GM12878 (cell line): ENCODE measurements around the gene CLIC3. TPM values are rescaled to one million over a fixed set of nuclear protein-coding genes. Genes with fewer than 3 reads are reported as not detected.

Experiments used
- ATAC-seq: fragments of 200-7000 bp; cut with Tn5 transposase; 3 replicates; pipeline ENCODE4 v1.9.1; 2020; ENCODE audit warnings: mild to moderate bottlenecking, moderate library complexity
- BruUV-seq: library from RNA; stranded (reverse); fragments of 400-500 nt; replicated peaks from 2 replicates; lab custom pipeline; 2021; lab: Mats Ljungman, UMichigan
- CTCF ChIA-PET: fragments of 300-600 bp; sonication (Branson Sonifier 250); formaldehyde crosslinking; extraction: SDS; loops from one replicate; lab custom pipeline; 2021; ENCODE audit warnings: inconsistent platforms; lab: Yijun Ruan, JAX
- POLR2A ChIA-PET: fragments of 350-600 bp; formaldehyde crosslinking; extraction: SDS; loops from one replicate; lab custom pipeline; 2021; ENCODE audit warnings: inconsistent platforms; lab: Charles Lee
- RAD21 ChIA-PET: fragments of 300-600 bp; sonication (Branson Sonifier 250); formaldehyde crosslinking; loops from one replicate; lab custom pipeline; 2023; ENCODE audit warnings: antibody characterized with exemption; ENCODE audit not compliant: unreplicated experiment; lab: Charles Lee
- SMC1A ChIA-PET: fragments of 300-600 bp; sonication (Branson Sonifier 250); formaldehyde crosslinking; loops from one replicate; lab custom pipeline; 2023; ENCODE audit not compliant: unreplicated experiment, uncharacterized antibody; lab: Charles Lee
- DNase-seq: peaks from one replicate; pipeline ENCODE4 v3.0.0-alpha.2; 2011; ENCODE audit warnings: low read depth, low spot score
- FAIRE-seq: peaks from 3 replicates; lab custom pipeline; 2011; peaks lifted over from hg19 to GRCh38; lab: Jason Lieb, UNC
- H2AFZ ChIP-seq: 2 replicates; pipeline ENCODE4 v1.6.0; 2011; ENCODE audit warnings: low read depth, low read length, control low read depth; ENCODE audit not compliant: control insufficient read depth
- H3K27ac ChIP-seq: 2 replicates; pipeline ENCODE4 v1.5.1; 2011; ENCODE audit warnings: control low read depth; ENCODE audit not compliant: control insufficient read depth, insufficient read depth
- H3K27me3 ChIP-seq, 2 experiments: replicated peaks in 1 of 2; 2 replicates each; pipeline versions ENCODE4 v1.6.0 to v1.6.1; 2011; ENCODE audit warnings: low read length in 1 of 2; ENCODE audit not compliant: control insufficient read depth in 2 of 2, insufficient read depth in 2 of 2
- H3K36me3 ChIP-seq, 2 experiments: 2 replicates each; pipeline ENCODE4 v1.5.1; 2011; ENCODE audit warnings: low read length in 1 of 2; ENCODE audit not compliant: control insufficient read depth in 2 of 2, insufficient read depth in 2 of 2
- H3K4me1 ChIP-seq: 2 replicates; pipeline ENCODE4 v1.6.1; 2011; ENCODE audit warnings: mild to moderate bottlenecking, low read length, moderate library complexity, mixed read lengths; ENCODE audit not compliant: control insufficient read depth, insufficient read depth
- H3K4me2 ChIP-seq: 2 replicates; pipeline ENCODE4 v1.6.0; 2011; ENCODE audit warnings: control low read depth; ENCODE audit not compliant: control insufficient read depth, insufficient read depth
- H3K4me3 ChIP-seq: fragments of 200-600 bp; sonication (generic); 2 replicates; pipeline ENCODE4 v1.5.1; 2016
- H3K79me2 ChIP-seq: 2 replicates; pipeline ENCODE4 v1.6.0; 2011; ENCODE audit warnings: low read length; ENCODE audit not compliant: control insufficient read depth, insufficient read depth
- H3K9ac ChIP-seq: 2 replicates; pipeline ENCODE4 v1.8.0; 2011; ENCODE audit warnings: low read length, control low read depth, mixed read lengths; ENCODE audit not compliant: control insufficient read depth, insufficient read depth
- H3K9me3 ChIP-seq: replicated peaks from 3 replicates; pipeline ENCODE4 v1.5.1; 2011; ENCODE audit warnings: mild to moderate bottlenecking, low read length; ENCODE audit not compliant: control insufficient read depth, insufficient read depth
- H4K20me1 ChIP-seq: 2 replicates; pipeline ENCODE4 v1.6.0; 2011; ENCODE audit not compliant: control insufficient read depth, insufficient read depth
- BMI1 ChIP-seq: fragments of 450-650 bp; IDR thresholded peaks from 2 replicates; pipeline ENCODE4 v1.6.1; 2016; ENCODE audit warnings: mild to moderate bottlenecking, moderate library complexity, borderline replicate concordance
- HSF1 ChIP-seq: fragments of 150-350 bp; IDR thresholded peaks from 2 replicates; pipeline ENCODE4 v1.6.1; 2014; ENCODE audit warnings: mild to moderate bottlenecking, low read depth, low read length
- TBL1XR1 ChIP-seq: IDR thresholded peaks from 2 replicates; pipeline ENCODE4 v1.6.1; 2012; ENCODE audit warnings: low read depth, low read length, improper control_type of control experiment
- ZNF384 ChIP-seq: IDR thresholded peaks from 2 replicates; pipeline ENCODE4 v1.6.1; 2012; ENCODE audit warnings: low read depth, mild to moderate bottlenecking, low read length, improper control_type of control experiment, borderline replicate concordance
- WGBS: methylation state at CpG from one replicate; pipeline ENCODE4 v1.1.6; 2016; ENCODE audit warnings: low lambda C conversion rate; ENCODE audit not compliant: insufficient replicate concordance, insufficient coverage; ENCODE audit errors: missing lambda C conversion rate; 5-methylcytosine and 5-hydroxymethylcytosine counted together
- in situ Hi-C: fragments of 300-500 bp; cut with MboI; formaldehyde crosslinking; loops from 9 replicates; pipeline ENCODE4 v1.14.3; 2018; ENCODE audit warnings: mixed read lengths
- intact Hi-C: fragments of 100-400 bp; cut with micrococcal nuclease; formaldehyde crosslinking; loops from one replicate; pipeline ENCODE4 v1.14.2; 2022; ENCODE audit not compliant: unreplicated experiment
- polyA plus RNA-seq, 11 experiments: library from polyadenylated mRNA; depleted of rRNA in 4 of 11; unstranded in 6 of 11; stranded (reverse) in 5 of 11; fragments of >200 nt; fragmentation: Nextera tagmentation in 4 of 11; fragmentation: Illumina TruSeq in 1 of 11; extraction: Ambion mirVana in 4 of 11; extraction: Trizol in 1 of 11; gene quantifications; 1 replicate in 1 of 11; 2 replicates in 10 of 11; pipeline versions ENCODE4 v1.2.1 to v1.2.3, GENCODE V29; 2011 to 2016; ENCODE audit warnings: inconsistent platforms in 2 of 11, missing spikeins in 2 of 11, low read depth in 1 of 11
- total RNA-seq, 4 experiments: library from RNA; depleted of rRNA in 3 of 4; stranded (reverse); fragments of >200 nt in 3 of 4; fragmentation: Illumina TruSeq in 1 of 4; extraction: Trizol in 1 of 4; gene quantifications; 2 replicates each; pipeline versions ENCODE4 v1.2.1 to v1.2.3, GENCODE V29; 2013 to 2021

Gene CLIC3
- total and polyA plus RNA-seq, 10 of the 15 experiments (the other 5 are each of a cell fraction or from before 2014, with no cell fraction given), result 0.31 TPM; not detected in 9

- H3K9me3 ChIP-seq, result no peaks in the 10 kb centered on the region
- no peak overlapping the region for H3K4me2 ChIP-seq
- in situ Hi-C loops, result loop anchor here (5.0 kb wide), 1 partner anchor 92 kb away; no protein-coding TSS in a partner anchor
- H4K20me1 ChIP-seq, result no peaks in the 10 kb centered on the region
- CTCF ChIA-PET, result interaction anchor here (0.7 to 1.6 kb wide), 8 partner anchors 9 to 90 kb away, joined by 3 to 7 read pairs (median 3); partner anchors contain the start of genes CLIC3 and TRAF2
- no peak overlapping the region for H3K4me3 ChIP-seq
- no peak for DNase-seq
- FAIRE-seq, result no peak
- no peak overlapping the region for H3K27ac ChIP-seq
- peaks cover 9% of the 10 kb centered on the region for H3K4me1 ChIP-seq
- TF ChIP-seq BMI1 (no peak), ZNF384 (no peak), HSF1 (no peak), TBL1XR1 (no peak)
- TF ChIP-seq, all 136 proteins: peak for 0
- Histone ChIP-seq H3K9ac (no peak overlapping the region), H3K36me3 (peaks cover 0 to 18% of the 10 kb centered on the region in 2 experiments; a peak in 3 of 4 replicates), H2AFZ (no peak overlapping the region), H3K79me2 (peaks cover 19% of the 10 kb centered on the region), H3K27me3 (no peaks in the 10 kb centered on the region)
- no peak for ATAC-seq
- no TSS peak for BruUV-seq
- intact Hi-C loops, result loop anchor here (10.0 kb wide), 1 partner anchor 151 kb away; the partner anchor contains the start of genes CCDC183 and TMEM141
- WGBS, result 64% methylated on average over 28 of the region's 30 CpGs
- SMC1A ChIA-PET, result no interaction called here
- POLR2A ChIA-PET, result interaction anchor here (2.5 kb wide), 1 partner anchor 59 kb away, joined by 6 read pairs; the partner anchor contains the start of gene TRAF2
- RAD21 ChIA-PET, result interaction anchor here (0.5 kb wide), 1 partner anchor 15 kb away, joined by 5 read pairs; no protein-coding TSS in a partner anchor
Observed at GRCh38 chr9:136945333-136946227, 50.8 kb downstream of the CLIC3 start.

Other genes with a start within 250 kb of the CLIC3 start
Only the 7 nearest of the 38 such genes appear.
- 0.40 TPM in 1 of 2 replicates, not detected in the other for gene LCN12, start 44.3 kb downstream of the CLIC3 start, total RNA-seq (2014; rRNA removed)
- not detected in 2 replicates for gene LCN12, start 44.3 kb downstream of the CLIC3 start, total RNA-seq (2014; rRNA removed; fragmentation: Illumina TruSeq; extraction: Trizol)
- gene LCN12, start 44.3 kb downstream of the CLIC3 start, total RNA-seq (2021), result 0.64 TPM in 1 of 2 replicates, not detected in the other
- gene LCN12, start 44.3 kb downstream of the CLIC3 start, polyA plus RNA-seq (2011; rRNA removed), result 0.20 and 0.48 TPM in 2 replicates
- gene LCN12, start 44.3 kb downstream of the CLIC3 start, polyA plus RNA-seq (2014; fragmentation: Illumina TruSeq; extraction: Trizol), result 0.25 TPM in 1 of 2 replicates, not detected in the other
- gene LCN12, start 44.3 kb downstream of the CLIC3 start, polyA plus RNA-seq (2014; fragmentation: Nextera tagmentation; extraction: Ambion mirVana), result not detected
- 0.06 and 0.41 TPM in 2 replicates for gene LCN12, start 44.3 kb downstream of the CLIC3 start, polyA plus RNA-seq (2014; rRNA removed)
- gene LCN12, start 44.3 kb downstream of the CLIC3 start, polyA plus RNA-seq (2016; fragmentation: Nextera tagmentation; extraction: Ambion mirVana), result under 1 TPM; 0.33 to 0.44 TPM
- gene PTGDS, start 19.1 kb downstream of the CLIC3 start, total RNA-seq (2014; rRNA removed), result not detected in 2 replicates
- not detected in 2 replicates for gene PTGDS, start 19.1 kb downstream of the CLIC3 start, total RNA-seq (2014; rRNA removed; fragmentation: Illumina TruSeq; extraction: Trizol)
- gene PTGDS, start 19.1 kb downstream of the CLIC3 start, total RNA-seq (2021), result not detected in 2 replicates
- not detected in 2 replicates for gene PTGDS, start 19.1 kb downstream of the CLIC3 start, polyA plus RNA-seq (2011; rRNA removed)
- not detected in 2 replicates for gene PTGDS, start 19.1 kb downstream of the CLIC3 start, polyA plus RNA-seq (2014; fragmentation: Illumina TruSeq; extraction: Trizol)
- not detected for gene PTGDS, start 19.1 kb downstream of the CLIC3 start, polyA plus RNA-seq (2014; fragmentation: Nextera tagmentation; extraction: Ambion mirVana)
- not detected in 2 replicates for gene PTGDS, start 19.1 kb downstream of the CLIC3 start, polyA plus RNA-seq (2014; rRNA removed)
- gene PTGDS, start 19.1 kb downstream of the CLIC3 start, polyA plus RNA-seq (2016; fragmentation: Nextera tagmentation; extraction: Ambion mirVana), result not detected
- not detected in 2 replicates for gene LCNL1, start 13.6 kb downstream of the CLIC3 start, total RNA-seq (2014; rRNA removed)
- gene LCNL1, start 13.6 kb downstream of the CLIC3 start, total RNA-seq (2014; rRNA removed; fragmentation: Illumina TruSeq; extraction: Trizol), result not detected in 2 replicates
- gene LCNL1, start 13.6 kb downstream of the CLIC3 start, total RNA-seq (2021), result not detected in 2 replicates
- gene LCNL1, start 13.6 kb downstream of the CLIC3 start, polyA plus RNA-seq (2011; rRNA removed), result not detected in 2 replicates
- gene LCNL1, start 13.6 kb downstream of the CLIC3 start, polyA plus RNA-seq (2014; fragmentation: Illumina TruSeq; extraction: Trizol), result not detected in 2 replicates
- gene LCNL1, start 13.6 kb downstream of the CLIC3 start, polyA plus RNA-seq (2014; fragmentation: Nextera tagmentation; extraction: Ambion mirVana), result not detected
- gene LCNL1, start 13.6 kb downstream of the CLIC3 start, polyA plus RNA-seq (2014; rRNA removed), result not detected in 2 replicates
- gene LCNL1, start 13.6 kb downstream of the CLIC3 start, polyA plus RNA-seq (2016; fragmentation: Nextera tagmentation; extraction: Ambion mirVana), result not detected
- 30.9 and 44.3 TPM in 2 replicates for gene PAXX, start 4.1 kb downstream of the CLIC3 start, total RNA-seq (2014; rRNA removed)
- gene PAXX, start 4.1 kb downstream of the CLIC3 start, total RNA-seq (2014; rRNA removed; fragmentation: Illumina TruSeq; extraction: Trizol), result 10.5 and 14.7 TPM in 2 replicates
- 47.7 and 49.3 TPM in 2 replicates for gene PAXX, start 4.1 kb downstream of the CLIC3 start, total RNA-seq (2021)
- gene PAXX, start 4.1 kb downstream of the CLIC3 start, polyA plus RNA-seq (2011; rRNA removed), result 6.2 and 10.9 TPM in 2 replicates
- gene PAXX, start 4.1 kb downstream of the CLIC3 start, polyA plus RNA-seq (2014; fragmentation: Illumina TruSeq; extraction: Trizol), result 1.4 and 4.1 TPM in 2 replicates
- 1 to 10 TPM in 1 of 2 experiments, under 1 TPM in 1; 0.18 to 2.9 TPM for gene PAXX, start 4.1 kb downstream of the CLIC3 start, polyA plus RNA-seq (2014; fragmentation: Nextera tagmentation; extraction: Ambion mirVana)
- gene PAXX, start 4.1 kb downstream of the CLIC3 start, polyA plus RNA-seq (2014; rRNA removed), result 50.6 and 67.5 TPM in 2 replicates
- 10 to 100 TPM; 60.1 to 60.6 TPM for gene PAXX, start 4.1 kb downstream of the CLIC3 start, polyA plus RNA-seq (2016; fragmentation: Nextera tagmentation; extraction: Ambion mirVana)
- 0.93 and 1.2 TPM in 2 replicates for gene ABCA2, start 31.7 kb upstream of the CLIC3 start, total RNA-seq (2014; rRNA removed)
- gene ABCA2, start 31.7 kb upstream of the CLIC3 start, total RNA-seq (2014; rRNA removed; fragmentation: Illumina TruSeq; extraction: Trizol), result 0.13 and 0.46 TPM in 2 replicates
- 1.8 and 2.6 TPM in 2 replicates for gene ABCA2, start 31.7 kb upstream of the CLIC3 start, total RNA-seq (2021)
- 1.2 and 2.3 TPM in 2 replicates for gene ABCA2, start 31.7 kb upstream of the CLIC3 start, polyA plus RNA-seq (2011; rRNA removed)
- gene ABCA2, start 31.7 kb upstream of the CLIC3 start, polyA plus RNA-seq (2014; fragmentation: Illumina TruSeq; extraction: Trizol), result 0.08 and 0.34 TPM in 2 replicates
- not detected for gene ABCA2, start 31.7 kb upstream of the CLIC3 start, polyA plus RNA-seq (2014; fragmentation: Nextera tagmentation; extraction: Ambion mirVana)
- 1.1 and 2.7 TPM in 2 replicates for gene ABCA2, start 31.7 kb upstream of the CLIC3 start, polyA plus RNA-seq (2014; rRNA removed)
- gene ABCA2, start 31.7 kb upstream of the CLIC3 start, polyA plus RNA-seq (2016; fragmentation: Nextera tagmentation; extraction: Ambion mirVana), result under 1 TPM; 0.25 to 0.35 TPM
- 0.16 and 0.17 TPM in 2 replicates for gene FUT7, start 35.5 kb upstream of the CLIC3 start, total RNA-seq (2014; rRNA removed)
- gene FUT7, start 35.5 kb upstream of the CLIC3 start, total RNA-seq (2014; rRNA removed; fragmentation: Illumina TruSeq; extraction: Trizol), result 0.04 and 0.05 TPM in 2 replicates
- 0.13 and 0.16 TPM in 2 replicates for gene FUT7, start 35.5 kb upstream of the CLIC3 start, total RNA-seq (2021)
- 0.12 and 0.23 TPM in 2 replicates for gene FUT7, start 35.5 kb upstream of the CLIC3 start, polyA plus RNA-seq (2011; rRNA removed)
- gene FUT7, start 35.5 kb upstream of the CLIC3 start, polyA plus RNA-seq (2014; fragmentation: Illumina TruSeq; extraction: Trizol), result 0.04 TPM in 1 of 2 replicates, not detected in the other
- gene FUT7, start 35.5 kb upstream of the CLIC3 start, polyA plus RNA-seq (2014; fragmentation: Nextera tagmentation; extraction: Ambion mirVana), result not detected
- 0.25 and 0.29 TPM in 2 replicates for gene FUT7, start 35.5 kb upstream of the CLIC3 start, polyA plus RNA-seq (2014; rRNA removed)
- under 1 TPM; 0.32 to 0.62 TPM for gene FUT7, start 35.5 kb upstream of the CLIC3 start, polyA plus RNA-seq (2016; fragmentation: Nextera tagmentation; extraction: Ambion mirVana)
- 0.11 and 1.2 TPM in 2 replicates for gene NPDC1, start 49.6 kb upstream of the CLIC3 start, total RNA-seq (2014; rRNA removed)
- gene NPDC1, start 49.6 kb upstream of the CLIC3 start, total RNA-seq (2014; rRNA removed; fragmentation: Illumina TruSeq; extraction: Trizol), result 0.13 TPM in 1 of 2 replicates, not detected in the other
- 0.64 and 1.5 TPM in 2 replicates for gene NPDC1, start 49.6 kb upstream of the CLIC3 start, total RNA-seq (2021)
- 0.14 and 0.19 TPM in 2 replicates for gene NPDC1, start 49.6 kb upstream of the CLIC3 start, polyA plus RNA-seq (2011; rRNA removed)
- gene NPDC1, start 49.6 kb upstream of the CLIC3 start, polyA plus RNA-seq (2014; fragmentation: Illumina TruSeq; extraction: Trizol), result 0.04 TPM in 1 of 2 replicates, not detected in the other
- gene NPDC1, start 49.6 kb upstream of the CLIC3 start, polyA plus RNA-seq (2014; fragmentation: Nextera tagmentation; extraction: Ambion mirVana), result not detected
- 0.42 and 0.58 TPM in 2 replicates for gene NPDC1, start 49.6 kb upstream of the CLIC3 start, polyA plus RNA-seq (2014; rRNA removed)
- gene NPDC1, start 49.6 kb upstream of the CLIC3 start, polyA plus RNA-seq (2016; fragmentation: Nextera tagmentation; extraction: Ambion mirVana), result 1 to 10 TPM; 1.1 to 1.7 TPM